HL-60 (cell line): ENCODE data around the gene XXYLT1.

Experiments
- GABPA ChIP-seq: IDR thresholded peaks from 2 replicates; pipeline ENCODE4 v1.6.1; 2012; ENCODE audit warnings: low read depth
- TF ChIP-seq, protein P1 (sequence below): IDR thresholded peaks from one replicate; pipeline ENCODE4 v1.5.1; 2011; ENCODE audit warnings: low read length, control low read depth, inconsistent platforms; ENCODE audit not compliant: insufficient read depth

DNA sequence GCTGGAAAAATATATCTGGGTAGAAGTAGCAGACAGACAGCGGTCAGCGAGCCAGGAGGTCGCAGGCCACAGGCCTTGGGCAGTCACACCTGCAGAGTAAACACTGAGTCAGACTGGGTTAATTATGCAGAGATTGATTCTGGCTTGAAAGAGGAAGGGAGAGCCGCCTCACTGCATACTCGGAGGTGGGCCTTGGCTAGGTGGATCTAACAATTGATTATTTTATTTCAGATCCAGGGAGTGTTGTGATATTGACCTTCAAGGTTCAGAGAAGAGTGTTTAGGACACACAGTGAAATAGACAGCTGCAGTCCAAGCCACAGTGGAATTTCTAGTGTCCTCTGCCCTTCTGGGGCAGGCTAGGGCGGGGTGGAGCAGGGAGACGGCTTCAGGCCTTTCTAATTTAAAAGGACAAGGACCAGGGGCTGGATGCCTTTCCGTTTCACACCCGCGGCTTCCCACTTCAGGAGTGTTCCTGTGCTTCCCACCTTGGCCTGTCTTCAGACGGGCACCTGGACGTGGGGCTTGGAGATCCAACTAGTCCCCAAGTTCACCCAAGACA lies 237.3 kb downstream of the XXYLT1 start:
- no peak for TF ChIP-seq GABPA
- TF ChIP-seq, protein P1, sequence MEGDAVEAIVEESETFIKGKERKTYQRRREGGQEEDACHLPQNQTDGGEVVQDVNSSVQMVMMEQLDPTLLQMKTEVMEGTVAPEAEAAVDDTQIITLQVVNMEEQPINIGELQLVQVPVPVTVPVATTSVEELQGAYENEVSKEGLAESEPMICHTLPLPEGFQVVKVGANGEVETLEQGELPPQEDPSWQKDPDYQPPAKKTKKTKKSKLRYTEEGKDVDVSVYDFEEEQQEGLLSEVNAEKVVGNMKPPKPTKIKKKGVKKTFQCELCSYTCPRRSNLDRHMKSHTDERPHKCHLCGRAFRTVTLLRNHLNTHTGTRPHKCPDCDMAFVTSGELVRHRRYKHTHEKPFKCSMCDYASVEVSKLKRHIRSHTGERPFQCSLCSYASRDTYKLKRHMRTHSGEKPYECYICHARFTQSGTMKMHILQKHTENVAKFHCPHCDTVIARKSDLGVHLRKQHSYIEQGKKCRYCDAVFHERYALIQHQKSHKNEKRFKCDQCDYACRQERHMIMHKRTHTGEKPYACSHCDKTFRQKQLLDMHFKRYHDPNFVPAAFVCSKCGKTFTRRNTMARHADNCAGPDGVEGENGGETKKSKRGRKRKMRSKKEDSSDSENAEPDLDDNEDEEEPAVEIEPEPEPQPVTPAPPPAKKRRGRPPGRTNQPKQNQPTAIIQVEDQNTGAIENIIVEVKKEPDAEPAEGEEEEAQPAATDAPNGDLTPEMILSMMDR = no peak
